Activated naive CD8-positive, alpha-beta T cell treated with anti-CD3 and anti-CD28 coated beads, Interleukin-2, amount 50 U/mL, for 16 hours (primary cell): ENCODE results near the gene ALPI.
"Not testable (repeated sequence)": the region's sequence is repeated elsewhere in the genome, so short reads cannot be mapped to it uniquely, and the experiment has no call there.

Experiments
- DNase-seq: peaks from one replicate; pipeline ENCODE4 v3.0.0-alpha.2; 2020; ENCODE audit warnings: low read depth, low spot score

ALPI gene

GRCh38 chr2:232455426-232456255 lies at the start of gene ALPI:
Gene ALPI, plus strand, starts transcription at chr2:232456153. Its CDS starts 47 bp downstream, at chr2:232456200.
- DNase-seq: no peak

DNA sequence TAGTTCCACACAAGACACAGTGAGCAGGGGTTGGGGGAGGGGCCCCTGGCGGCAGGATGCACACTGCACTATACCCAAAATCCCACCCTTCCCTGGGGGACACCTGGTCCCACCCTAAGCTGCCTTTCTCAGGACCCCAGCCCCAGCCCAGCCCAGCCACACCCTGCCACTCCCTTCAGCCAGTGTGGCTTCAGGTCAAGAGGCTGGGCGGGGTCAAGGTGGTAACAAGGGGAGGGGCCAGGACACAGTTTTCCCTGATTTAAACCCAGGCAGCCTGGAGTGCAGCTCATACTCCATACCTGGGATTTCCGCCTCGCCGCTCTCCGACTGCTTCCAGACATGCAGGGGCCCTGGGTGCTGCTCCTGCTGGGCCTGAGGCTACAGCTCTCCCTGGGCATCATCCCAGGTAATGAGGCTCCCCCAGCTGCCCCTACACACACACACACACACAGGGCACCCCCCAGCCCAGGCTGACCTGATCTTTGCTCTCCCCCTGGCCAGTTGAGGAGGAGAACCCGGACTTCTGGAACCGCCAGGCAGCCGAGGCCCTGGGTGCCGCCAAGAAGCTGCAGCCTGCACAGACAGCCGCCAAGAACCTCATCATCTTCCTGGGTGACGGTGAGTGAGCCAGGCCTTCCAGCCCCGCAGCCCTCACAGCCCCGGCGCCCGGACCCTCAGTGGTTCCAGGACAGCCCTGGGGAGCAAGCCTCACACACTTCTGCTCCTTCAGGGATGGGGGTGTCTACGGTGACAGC lies 49.2 kb upstream of the ALPI start, which contains the start of gene ALPG:
TSS of gene ALPG (plus strand) at position 289 of the 755 bp plus-strand sequence. CDS start at position 340, 51 bp downstream.
- no peak for DNase-seq

GRCh38 chr2:232407428-232408150 lies 48.4 kb upstream of the ALPI start:
- not testable (repeated sequence) for DNase-seq

DNA sequence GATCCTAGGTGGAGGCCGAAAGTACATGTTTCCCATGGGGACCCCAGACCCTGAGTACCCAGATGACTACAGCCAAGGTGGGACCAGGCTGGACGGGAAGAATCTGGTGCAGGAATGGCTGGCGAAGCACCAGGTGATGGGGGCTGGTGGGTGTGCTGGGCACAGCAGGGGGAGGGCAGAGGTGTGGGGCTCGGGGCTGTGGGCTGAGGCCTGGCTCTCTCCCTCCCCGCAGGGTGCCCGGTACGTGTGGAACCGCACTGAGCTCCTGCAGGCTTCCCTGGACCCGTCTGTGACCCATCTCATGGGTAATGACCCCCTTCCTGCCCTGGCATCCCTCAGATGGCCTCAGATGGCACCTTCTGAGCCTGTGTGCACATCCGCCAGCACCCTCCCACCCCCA lies 47.7 kb upstream of the ALPI start:
- not testable (repeated sequence) for DNase-seq

DNA sequence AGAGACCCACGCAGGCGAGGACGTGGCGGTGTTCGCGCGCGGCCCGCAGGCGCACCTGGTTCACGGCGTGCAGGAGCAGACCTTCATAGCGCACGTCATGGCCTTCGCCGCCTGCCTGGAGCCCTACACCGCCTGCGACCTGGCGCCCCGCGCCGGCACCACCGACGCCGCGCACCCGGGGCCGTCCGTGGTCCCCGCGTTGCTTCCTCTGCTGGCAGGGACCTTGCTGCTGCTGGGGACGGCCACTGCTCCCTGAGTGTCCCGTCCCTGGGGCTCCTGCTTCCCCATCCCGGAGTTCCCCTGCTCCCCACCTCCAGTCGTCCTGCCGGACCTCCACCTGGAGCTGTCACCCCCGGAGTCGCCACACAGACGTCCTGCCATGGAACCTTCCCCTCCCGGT lies 46.3 kb upstream of the ALPI start:
- DNase-seq: not testable (repeated sequence)

DNA sequence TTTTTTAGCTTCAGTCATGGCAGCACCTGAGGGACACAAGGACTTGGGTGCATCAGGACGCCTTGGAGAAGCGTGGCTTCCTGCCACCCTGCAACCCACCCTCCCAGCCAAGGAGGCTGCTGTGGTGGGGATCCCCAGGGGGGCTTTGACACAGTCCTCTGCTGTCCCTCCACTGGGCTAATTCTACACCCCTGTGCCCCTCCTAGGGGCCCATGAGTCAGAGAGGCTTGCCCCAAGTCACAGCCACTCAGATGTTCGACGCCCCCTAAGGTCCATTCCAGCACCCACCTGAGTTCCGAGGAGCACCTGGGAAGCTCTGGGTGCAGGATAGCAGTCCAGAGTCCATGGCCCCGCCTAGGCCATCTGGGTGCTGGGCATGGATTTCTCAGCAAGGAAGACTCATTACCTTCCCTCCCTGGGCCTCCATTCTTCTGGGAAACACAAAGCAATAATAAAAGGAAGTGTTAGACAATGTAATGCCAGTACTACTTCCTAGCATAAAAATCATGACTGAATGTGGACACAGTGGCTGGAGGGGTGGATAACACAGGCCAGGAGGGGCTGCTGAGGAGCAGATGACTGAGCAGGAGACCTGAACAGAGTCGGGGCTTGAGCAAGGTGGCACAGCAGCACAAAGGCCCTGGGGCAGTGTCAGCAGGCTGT lies 45.6 kb upstream of the ALPI start:
- no peak for DNase-seq

DNA sequence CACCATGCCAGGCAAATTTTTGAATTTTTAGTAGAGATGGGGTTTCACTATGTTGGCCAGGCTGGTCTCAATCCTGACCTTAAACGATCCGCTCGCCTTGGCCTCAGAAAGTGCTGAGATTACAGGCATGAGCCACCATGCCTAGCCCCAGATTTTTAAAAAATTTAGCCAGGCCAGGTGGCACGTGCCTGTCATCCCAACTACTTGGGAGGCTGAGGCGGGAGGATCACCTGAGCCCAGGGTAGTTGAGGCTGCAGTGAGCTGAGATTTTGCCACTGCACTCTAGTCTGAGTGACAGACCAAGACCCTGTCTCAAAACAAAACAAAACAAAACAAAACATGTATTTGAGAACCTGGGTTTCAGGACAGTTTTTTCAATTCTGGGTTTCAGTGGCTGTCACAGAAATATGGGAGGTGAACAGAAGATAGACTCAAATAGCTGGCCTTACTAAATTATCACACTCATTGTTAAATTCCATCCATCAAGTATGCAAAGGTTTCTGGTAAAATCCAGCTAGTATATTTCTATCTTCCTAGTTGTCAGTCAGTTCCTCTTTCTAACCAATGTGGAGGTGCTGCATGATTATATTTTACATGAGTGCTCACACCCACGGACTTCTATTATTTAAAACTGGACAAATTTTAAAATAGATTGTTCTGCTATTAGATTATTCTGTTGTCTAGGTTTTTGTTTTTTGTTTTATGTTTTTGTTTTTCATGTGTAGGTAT lies 43.9 kb upstream of the ALPI start:
- DNase-seq: no peak

- DNase-seq: no peak
These were observed 43.0 kb upstream of the ALPI start for GRCh38 chr2:232412986-232413385.

GRCh38 chr2:232415138-232415690 lies 40.7 kb upstream of the ALPI start:
- DNase-seq: no peak

DNA sequence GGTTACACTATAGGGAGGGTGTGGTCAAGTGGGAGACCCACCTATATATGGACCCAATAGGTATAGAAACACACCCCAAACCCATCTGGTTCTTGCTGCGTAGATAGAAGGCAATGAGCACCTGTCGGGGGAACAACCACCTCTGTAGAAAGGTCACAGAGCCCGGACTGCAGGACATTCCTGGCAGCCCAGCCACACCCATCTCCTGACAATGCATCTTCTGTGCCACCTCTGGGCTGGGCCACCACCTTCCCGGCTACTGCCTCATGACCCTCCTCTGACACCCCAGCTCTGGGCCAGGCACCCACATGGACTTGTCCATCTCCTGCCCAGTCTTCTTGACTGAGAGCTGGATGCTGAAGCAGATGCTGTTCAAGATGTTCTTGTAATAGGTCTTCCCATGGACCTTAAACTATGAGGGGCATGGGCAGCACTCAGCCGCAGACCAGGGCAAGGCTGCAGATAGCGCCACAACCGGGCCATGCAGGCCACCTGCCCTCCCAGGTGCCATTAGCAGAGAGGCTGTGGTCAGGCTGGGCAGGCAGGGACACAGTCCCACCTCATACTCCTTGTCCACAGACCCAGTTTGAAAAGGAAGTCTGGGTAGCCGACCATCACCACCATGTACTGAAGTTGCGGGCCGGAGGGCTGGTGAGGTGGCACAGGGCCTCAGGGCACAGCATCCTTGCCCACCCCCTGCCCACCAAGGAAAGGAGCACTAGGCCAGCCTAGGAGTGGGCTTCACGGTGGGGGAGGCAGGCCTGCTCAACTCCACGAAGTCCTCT lies 40.0 kb upstream of the ALPI start:
- no peak for DNase-seq

DNA sequence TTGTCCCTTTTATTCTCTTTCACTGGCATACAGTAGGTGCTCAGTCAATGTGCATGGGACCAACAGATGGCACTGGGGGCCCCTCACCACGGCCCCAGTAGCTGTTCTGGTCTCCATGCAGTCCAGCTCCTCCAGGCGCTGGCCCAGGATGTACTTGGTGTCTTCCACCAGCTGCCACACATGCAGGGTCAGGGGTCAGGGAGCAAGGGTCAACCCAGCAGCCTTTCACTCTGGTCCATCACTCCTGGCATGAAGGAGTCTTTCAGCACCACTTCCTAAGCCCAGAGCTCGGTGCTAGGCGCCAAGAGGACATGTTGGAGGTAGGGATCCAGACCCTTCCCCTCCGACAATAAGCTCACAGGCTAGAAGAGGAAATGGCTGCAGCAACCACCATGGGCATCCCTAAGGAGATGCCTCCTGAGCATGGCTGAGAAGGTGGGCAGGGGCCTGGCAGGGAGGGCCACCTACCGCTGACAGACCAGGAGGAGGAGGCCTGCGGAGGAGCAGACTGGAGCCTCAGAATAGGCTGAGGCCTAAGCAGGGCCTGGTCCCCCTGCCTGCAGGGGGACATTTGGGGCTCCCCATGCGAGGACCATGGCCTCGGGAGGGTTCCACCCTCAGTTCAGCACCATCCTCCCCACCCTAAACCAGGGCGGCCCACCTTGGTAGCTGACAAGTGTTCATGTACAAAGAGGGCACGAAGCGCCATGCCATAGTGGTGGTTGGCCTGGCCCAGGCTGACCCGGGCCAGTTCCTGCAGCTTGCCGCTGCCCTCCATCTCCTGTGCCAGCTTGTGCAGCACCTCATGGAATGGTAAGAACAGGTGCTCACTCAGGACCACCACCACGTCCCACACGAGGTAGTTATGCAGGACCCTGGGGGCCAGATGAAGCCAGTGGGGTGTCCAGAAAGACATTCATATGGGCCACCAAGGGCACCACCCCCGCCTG lies 39.2 kb upstream of the ALPI start:
- DNase-seq: no peak

- DNase-seq: no peak
These were observed 38.5 kb upstream of the ALPI start for GRCh38 chr2:232417489-232417888.

- DNase-seq: no peak
These were observed 37.9 kb upstream of the ALPI start for GRCh38 chr2:232418056-232418455.

GRCh38 chr2:232418466-232419244 lies 37.3 kb upstream of the ALPI start:
- DNase-seq: no peak

- DNase-seq: no peak
These were observed 36.5 kb upstream of the ALPI start for GRCh38 chr2:232419245-232420072.

DNA sequence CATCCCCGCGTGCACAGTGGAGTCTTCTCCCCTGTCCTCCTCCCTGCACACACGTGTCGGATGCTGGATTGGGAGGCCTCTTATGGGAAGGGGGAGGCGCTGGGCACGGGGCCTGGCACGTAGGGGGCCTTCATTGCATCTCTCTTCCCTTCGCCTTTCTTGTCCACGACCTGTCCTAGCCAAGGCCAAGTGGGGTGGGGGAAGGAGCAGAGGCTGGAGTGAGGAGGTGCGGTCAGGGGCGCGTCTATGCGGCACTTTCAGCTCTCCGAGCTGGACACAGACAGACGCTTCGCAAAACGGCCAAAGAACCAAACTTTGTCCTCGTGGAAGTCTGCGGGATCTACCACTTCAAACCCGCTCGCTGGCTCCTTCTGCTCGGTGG lies 35.9 kb upstream of the ALPI start:
- no peak for DNase-seq
